ENCODE results near the gene TXNRD1.

Gene TXNRD1

GRCh38 chr12:104243971-104244370 lies 28.4 kb downstream of the TXNRD1 start:
- TF ChIP-seq SIN3A (IDR thresholded peaks at IDR 0.05; ENCODE audit: borderline replicate concordance, insufficient read depth, low read length) (no peak), TAF1 (IDR thresholded peaks at IDR 0.05; ENCODE audit: borderline replicate concordance, insufficient read depth, low read length) (no peak), FOXP2 (optimal IDR thresholded peaks at IDR 0.05; ENCODE audit: borderline replicate concordance, extremely low read depth, extremely low read length, insufficient read depth) (no peak), POLR2AphosphoS5 (IDR thresholded peaks at IDR 0.05; ENCODE audit: low read depth, low read length) (no peak), REST (IDR thresholded peaks at IDR 0.05; ENCODE audit: insufficient read depth in 1 of 2, low read depth in 2 of 2, low read length in 2 of 2) (no peak)

- TF ChIP-seq TAF1 (IDR thresholded peaks at IDR 0.05; ENCODE audit: borderline replicate concordance, insufficient read depth, low read length): no peak
- no peak for TF ChIP-seq REST (IDR thresholded peaks at IDR 0.05; ENCODE audit: insufficient read depth in 1 of 2, low read depth in 2 of 2, low read length in 2 of 2)
Observed at GRCh38 chr12:104247698-104248097, 32.1 kb downstream of the TXNRD1 start.

GRCh38 chr12:104248444-104248843 lies 32.9 kb downstream of the TXNRD1 start:
- no peak for TF ChIP-seq TAF1 (IDR thresholded peaks at IDR 0.05; ENCODE audit: borderline replicate concordance, insufficient read depth, low read length)

DNA sequence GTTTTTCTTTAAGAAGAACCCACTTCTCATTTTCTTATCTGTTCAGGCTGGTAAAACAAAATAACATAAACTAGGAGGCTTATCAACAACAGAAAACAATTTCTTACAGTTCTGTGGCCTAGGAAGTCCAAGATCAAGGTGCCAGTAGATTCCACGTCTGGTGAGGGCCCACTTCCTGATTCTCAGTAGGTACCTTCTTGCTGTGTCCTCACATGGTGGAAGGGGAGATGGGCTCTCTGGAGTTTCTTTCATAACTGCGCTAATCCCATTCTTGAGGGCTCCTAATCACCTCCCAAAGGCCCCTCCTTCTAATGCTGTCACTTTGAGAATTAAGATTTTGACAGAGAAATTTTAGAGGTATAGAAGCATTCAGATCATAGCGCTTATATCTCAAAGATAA lies 33.4 kb downstream of the TXNRD1 start:
- TF ChIP-seq POLR2AphosphoS5 (IDR thresholded peaks at IDR 0.05; ENCODE audit: low read depth, low read length) (no peak), TAF1 (IDR thresholded peaks at IDR 0.05; ENCODE audit: borderline replicate concordance, insufficient read depth, low read length) (no peak), SIN3A (IDR thresholded peaks at IDR 0.05; ENCODE audit: borderline replicate concordance, insufficient read depth, low read length) (no peak), FOXP2 (optimal IDR thresholded peaks at IDR 0.05; ENCODE audit: borderline replicate concordance, extremely low read depth, extremely low read length, insufficient read depth) (no peak), REST (IDR thresholded peaks at IDR 0.05; ENCODE audit: insufficient read depth in 1 of 2, low read depth in 2 of 2, low read length in 2 of 2) (no peak)

DNA sequence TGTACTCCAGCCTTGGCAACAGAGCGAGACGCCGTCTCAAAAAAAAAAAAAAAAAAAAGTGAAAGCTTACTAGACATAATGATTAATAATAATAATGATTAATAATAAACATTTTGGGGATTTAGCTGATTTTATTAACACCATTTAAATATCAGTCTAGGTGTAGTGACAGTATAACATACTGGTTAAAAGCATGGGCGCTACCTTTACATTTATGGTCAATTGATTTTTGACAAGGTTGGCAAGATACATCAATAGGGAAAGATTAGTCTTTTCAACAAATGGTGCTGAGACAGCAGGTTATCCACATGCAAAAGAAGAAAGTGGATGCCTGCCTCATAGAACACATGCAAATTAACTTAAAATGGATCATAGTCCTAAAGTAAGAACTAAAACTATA lies 34.3 kb downstream of the TXNRD1 start:
- TF ChIP-seq SIN3A (IDR thresholded peaks at IDR 0.05; ENCODE audit: borderline replicate concordance, insufficient read depth, low read length) (no peak), FOXP2 (optimal IDR thresholded peaks at IDR 0.05; ENCODE audit: borderline replicate concordance, extremely low read depth, extremely low read length, insufficient read depth) (no peak), POLR2AphosphoS5 (IDR thresholded peaks at IDR 0.05; ENCODE audit: low read depth, low read length) (no peak), REST (IDR thresholded peaks at IDR 0.05; ENCODE audit: insufficient read depth in 1 of 2, low read depth in 2 of 2, low read length in 2 of 2) (no peak), TAF1 (IDR thresholded peaks at IDR 0.05; ENCODE audit: borderline replicate concordance, insufficient read depth, low read length) (no peak)

Measured in PFSK-1 (cell line).